HG02588 (cell line): ENCODE data around the gene ABL1.

ENCODE experiments used
- ATAC-seq: cut with Tn5 transposase; IDR thresholded peaks from one replicate; pipeline ENCODE4 v1.9.1; 2021; ENCODE audit warnings: mild to moderate bottlenecking, moderate library complexity; ENCODE audit not compliant: unreplicated experiment

Gene ABL1

DNA sequence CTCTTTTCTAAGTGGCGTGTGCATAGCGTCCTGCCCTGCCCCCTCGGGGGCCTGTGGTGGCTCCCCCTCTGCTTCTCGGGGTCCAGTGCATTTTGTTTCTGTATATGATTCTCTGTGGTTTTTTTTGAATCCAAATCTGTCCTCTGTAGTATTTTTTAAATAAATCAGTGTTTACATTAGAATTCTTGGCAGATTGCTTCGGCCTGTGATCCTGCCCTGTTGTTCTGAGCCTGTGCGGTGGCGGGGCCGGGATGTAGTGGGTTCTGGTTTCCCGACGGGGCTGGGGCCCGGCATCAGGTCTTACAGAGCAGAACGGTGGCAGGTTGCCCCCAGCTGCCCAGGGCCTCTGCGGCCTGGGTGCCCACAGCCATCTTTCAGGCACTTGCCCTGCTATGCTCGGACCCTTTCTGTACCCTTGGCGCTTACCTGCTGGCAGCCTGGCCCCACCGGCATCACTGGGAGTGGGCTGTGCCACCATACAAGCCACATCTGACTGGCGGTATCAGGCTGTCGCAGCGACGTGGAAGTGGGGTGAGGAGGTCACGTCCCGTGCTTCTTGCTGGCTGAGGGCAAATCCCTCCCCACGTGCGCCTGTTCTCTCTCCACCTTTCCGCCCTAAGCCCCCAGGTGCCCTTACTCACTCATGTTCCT lies 52.6 kb downstream of the ABL1 start:
- no peak for ATAC-seq

DNA sequence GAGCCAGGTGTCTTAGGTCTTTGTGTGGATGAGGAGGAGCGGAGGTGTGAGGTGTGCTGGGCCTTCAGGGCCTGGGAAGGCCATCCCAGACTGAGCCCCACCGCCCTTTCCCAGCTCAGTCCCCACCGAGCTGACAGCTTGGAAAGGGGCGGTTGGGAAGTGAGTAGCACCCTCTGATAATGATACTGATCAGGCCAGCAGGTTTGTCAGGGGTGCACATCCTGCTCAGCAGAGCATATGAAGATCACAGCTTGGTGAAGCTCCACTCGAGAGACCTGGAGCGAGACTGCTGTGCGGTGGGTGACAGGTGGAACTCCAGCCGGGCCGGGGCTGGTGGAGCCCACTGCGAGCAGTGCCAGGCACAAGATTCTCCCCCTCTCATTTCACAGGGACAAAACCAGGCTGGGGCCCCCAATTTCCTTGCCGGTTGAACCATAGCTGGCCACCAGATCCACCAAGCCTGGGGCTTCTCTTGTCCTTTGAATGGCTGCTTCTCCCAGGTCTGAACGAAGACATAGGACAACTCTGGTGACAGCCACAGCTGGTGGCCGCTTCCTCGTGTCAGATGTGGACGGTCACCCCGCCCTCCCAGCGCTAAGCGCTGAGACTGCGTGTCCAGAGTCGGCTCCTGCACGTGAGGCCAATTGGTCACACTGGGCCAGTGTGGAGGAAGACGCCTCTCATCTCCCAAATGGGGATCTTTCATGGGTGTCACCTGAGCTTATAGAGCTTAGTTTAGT lies 53.3 kb downstream of the ABL1 start:
- ATAC-seq, result no peak

DNA sequence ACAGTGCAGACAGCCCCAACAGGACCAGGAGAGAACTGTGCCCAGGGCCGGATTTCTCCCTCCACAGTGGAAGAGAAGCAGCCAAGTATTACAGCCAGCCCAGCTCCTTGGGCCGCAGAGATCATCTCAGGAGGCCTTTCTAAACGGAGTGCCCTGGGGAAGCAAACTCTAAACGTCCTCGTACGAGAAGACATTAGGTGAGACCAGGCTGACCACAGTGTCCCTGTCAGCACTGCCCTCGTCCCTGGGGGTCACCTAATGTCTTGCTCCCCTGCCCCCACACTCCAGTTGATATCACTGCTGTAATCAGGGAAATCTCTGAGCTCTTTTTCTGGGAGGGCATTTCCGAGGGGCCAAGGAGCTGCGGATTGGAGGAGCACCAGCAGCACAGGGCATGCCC lies 55.1 kb downstream of the ABL1 start:
- ATAC-seq, result no peak

DNA sequence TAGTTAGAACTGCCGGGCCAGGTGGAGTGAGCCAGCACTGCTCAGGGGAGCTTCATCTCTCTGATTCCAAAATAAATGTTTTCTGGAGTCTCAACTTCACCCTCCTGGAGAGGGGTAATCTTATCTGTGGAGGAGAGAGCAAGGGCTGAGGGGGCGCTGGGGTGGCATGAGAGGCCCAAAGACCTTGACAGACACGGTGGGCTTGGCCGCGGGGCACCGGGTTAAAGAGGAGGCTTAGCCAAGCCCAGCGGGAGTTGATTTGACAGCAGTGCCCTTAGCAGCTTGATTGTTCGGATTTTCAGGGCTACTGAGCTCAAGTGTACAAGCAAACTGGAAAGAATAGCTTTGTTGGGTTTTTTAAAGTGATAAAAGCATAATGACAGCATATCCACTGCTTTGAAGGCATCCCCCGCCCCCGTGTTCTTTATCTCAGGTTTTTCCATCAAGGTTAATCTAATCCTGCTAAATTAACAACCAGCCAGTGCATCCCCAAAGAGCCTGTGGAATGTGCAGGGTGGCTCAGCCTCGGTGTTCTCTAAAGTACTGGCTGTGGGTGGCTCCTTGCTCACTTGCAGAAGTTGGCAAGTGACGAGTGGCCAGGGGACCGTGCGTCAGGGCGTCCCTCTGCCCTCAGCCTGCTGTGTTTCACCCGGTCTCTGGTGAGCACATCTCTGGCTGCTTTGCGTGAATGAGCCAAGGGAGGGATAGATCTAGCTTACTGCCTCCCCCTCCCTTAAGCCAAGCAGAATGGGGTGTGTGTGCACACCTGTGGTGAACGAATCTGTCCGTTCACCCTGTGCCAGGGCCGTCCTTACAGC lies 56.0 kb downstream of the ABL1 start:
- no peak for ATAC-seq

DNA sequence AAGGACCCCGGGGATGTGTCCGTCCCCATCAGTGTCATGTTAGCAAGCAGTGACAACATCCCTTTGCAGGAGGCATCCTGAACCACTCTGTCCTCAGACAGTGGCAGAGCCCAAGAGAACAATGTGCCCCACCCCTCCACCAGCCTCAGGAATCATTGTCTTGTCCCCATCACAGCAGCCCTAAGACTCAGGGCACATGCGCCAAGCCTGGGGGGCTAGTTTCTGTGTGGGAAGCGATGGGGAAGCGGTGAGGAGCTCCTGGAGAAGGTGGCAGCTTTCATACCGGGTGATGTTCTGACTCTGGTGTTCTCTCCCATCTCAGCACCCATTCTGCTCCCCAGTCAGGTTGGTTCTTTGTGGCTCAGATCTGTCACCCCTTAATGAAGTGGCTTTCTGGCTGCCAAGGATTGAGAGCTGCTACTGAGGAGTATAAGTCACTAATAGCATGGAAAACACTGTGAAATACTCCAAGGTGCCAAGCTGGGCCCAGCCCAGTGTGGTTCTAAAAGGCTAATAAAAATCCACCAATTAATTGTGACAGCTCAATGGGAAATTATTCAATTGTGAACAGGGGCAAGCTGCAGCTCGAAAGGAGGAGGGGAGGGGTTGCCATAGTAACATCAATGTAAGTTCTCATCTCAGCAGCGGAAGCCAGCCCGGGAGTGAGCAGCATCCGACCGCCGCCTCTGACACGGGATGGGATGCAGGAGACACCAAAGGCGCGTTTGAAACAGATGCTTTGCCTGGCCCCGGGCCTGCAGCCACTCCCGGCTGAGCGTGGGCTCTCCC lies 56.8 kb downstream of the ABL1 start:
- no peak for ATAC-seq

DNA sequence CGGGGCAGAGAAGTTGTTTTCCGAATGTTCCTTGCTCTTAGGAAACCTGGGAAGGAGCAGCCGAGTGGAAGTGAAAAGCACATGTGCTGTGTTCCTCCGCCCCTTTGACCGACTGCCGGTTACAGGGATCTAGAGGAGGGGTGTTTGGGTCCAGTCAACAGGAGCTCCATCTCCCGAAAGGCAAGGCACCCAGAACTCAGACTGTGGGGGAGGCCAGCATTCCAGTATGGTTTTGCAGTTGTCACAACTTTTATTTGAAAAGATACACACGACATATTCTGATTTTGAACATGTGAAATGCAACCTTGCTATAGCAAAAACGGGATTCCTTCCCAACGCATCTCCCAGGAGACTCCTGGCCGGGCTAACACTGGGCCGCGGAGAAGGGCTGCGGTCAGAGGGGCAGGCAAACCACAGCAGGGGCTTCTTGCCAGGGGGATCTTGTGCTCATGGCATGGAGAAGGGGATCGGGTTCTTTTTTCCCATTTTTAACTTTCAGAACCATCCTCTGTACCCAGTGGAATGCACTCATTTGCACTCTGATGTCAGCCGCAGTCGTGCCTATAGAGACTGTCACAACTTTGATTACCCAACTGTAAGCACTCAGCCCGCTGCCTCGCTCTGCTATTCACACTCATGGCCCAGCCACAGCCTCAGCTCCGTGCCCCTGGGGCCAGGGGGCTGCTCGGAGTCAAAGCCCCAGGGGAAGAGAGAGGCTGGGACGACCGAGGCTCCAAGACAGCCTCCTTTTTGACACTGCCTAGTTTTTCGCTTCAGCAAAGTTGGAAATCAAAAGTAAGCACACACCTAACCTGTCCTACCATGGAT lies 57.6 kb downstream of the ABL1 start:
- ATAC-seq, result no peak

DNA sequence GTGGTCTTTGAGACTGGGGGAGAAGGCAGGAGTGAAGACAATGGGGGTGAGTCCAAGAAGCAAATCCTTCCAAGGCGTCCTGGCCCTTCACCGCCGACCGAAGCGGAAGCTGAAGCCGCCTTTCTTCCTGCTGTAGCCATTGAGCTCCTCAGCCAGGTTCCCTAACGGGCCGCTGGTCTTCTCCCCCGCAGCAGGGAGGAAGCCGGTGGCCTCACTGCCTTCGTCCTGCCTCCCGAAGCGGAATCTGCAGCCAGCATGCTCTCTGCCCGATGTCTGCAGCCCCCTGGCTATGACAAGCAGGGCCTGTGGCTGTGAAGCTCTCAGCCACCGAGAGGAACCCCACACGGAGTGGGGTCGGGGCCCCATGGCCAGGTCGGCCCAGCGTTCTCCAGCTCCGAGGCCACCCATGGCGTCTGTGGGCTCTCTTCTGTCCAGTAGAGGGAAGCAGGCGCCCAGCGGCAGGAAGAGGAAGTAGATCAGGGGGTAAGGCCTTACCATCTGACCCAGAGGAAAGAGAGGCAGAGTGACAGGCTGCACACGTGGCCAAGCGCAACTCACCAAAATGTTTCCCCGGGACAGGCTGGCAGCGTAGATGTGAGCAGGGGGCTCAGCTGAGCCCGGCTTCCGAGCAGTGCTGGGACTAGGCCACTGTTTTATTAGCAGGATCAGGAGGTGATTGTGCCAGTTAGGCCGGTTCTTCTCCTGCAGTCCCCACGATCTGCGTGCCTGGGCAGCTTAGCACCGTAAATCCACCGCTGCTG lies 58.5 kb downstream of the ABL1 start:
- no peak for ATAC-seq

DNA sequence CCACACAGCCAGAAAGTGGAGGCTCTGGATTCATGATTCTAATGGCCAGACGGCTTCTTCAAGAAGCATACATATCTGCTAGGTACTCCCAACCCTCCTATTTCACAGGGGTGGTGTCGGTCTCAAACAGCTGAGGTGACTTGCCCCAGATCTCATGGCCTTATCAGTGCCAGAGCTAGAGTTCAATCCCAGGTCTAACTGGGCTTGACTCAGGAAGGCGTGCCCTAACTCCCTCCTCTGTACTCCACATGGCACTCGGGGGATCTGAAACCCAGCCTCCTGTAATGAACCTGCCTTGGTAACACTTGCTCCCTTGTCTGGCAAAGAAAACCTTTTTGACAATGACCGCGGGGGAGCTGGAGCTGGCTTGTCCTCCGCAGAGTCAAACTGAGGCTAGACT lies 59.5 kb downstream of the ABL1 start:
- ATAC-seq, result no peak

DNA sequence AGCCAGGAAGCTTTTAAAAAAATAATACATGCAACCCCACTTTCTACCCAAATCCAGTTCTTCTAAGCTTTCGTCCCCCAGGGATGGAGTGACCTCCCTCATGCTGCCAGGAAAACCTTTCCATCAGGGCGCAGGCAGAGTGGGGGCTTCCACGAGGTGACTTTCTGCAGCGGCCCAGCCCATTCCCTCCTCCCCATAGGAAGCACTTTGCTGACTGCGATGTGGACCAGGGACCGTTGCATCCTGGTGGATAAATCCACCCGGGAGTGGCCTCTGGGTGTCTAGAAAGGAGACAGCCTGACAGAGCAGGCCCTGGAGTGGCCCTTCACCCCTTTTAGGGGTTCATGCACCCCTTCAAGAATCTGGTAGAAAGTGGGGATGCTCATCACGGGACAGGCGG lies 60.0 kb downstream of the ABL1 start:
- ATAC-seq, result no peak

DNA sequence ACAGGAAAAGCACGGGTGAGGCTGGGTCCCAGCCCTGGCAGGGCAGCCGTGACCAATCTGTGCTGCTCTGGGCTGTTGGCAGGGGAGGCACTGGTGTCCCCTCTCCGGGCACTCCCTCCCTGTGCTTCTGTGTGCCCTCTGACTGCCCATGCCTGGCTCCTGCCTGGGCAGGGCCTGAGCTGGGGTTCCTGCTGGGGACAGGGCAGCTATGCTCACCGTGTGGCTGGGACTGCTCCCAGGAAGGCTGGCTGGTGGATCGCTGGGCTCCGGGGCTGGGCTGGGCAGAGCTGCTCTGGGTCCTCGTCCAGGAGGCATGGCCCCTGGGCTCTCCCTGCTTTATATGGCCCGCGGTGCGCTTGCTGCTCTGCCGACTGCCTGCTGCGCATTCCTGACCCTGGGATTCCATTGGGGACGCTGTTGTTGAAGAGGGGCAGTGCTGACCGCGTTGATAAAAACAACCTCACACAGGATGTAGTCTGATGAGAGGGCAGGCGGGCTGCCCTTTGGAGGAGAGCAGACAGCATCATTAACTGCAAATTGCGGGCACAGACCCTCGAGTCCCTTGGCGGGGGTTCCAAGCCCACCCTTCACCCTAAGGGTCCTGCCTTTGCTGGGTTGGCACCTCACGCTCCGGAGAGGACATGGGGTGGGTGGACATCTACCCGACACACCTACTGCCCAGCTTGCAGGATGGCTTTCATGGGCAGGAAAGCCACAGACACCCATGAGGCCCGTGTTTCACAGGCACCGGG lies 60.6 kb downstream of the ABL1 start:
- no peak for ATAC-seq

DNA sequence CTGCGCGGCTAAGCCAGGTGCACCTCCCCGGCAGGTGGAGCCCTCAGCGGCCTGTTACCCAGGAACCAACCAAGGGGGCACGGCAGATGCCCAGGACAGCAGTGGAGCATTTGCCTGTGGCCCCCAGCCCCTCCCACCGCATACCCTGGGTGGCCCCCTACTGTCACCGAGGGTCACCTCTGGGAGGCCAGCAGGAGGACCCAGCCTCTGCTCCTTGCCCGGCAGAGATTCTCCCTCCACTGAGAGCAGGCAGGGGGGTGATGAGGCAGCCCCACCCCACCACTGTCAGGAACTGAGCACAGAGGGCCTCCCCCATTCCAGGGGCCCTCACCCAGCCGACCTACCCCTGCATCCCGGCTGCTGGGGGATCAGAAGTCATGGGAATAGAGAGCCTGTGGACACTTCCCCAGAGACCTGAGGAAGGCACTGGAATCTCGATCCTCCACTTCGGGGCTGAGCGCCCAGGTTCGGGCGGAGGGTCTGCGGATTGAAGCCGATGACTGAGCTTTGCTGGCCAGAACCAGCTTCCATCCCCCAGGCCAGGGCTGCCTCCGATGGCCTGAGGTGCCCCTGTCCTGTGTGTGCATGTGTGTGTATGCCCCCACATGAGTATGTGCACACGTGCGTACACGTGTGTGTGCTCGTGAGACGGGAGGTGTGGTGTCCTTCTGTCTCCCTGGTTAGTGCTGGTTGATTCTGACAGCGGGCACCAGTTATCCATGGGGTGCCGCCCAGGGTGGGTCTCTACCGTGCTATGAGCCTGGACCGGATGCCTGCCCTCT lies 61.4 kb downstream of the ABL1 start, which contains the start of gene QRFP:
Gene QRFP (minus strand): TSS at position 580 of the 782 bp plus-strand sequence. CDS start 2,974 bp downstream, outside the sequence.
- ATAC-seq, result no peak

DNA sequence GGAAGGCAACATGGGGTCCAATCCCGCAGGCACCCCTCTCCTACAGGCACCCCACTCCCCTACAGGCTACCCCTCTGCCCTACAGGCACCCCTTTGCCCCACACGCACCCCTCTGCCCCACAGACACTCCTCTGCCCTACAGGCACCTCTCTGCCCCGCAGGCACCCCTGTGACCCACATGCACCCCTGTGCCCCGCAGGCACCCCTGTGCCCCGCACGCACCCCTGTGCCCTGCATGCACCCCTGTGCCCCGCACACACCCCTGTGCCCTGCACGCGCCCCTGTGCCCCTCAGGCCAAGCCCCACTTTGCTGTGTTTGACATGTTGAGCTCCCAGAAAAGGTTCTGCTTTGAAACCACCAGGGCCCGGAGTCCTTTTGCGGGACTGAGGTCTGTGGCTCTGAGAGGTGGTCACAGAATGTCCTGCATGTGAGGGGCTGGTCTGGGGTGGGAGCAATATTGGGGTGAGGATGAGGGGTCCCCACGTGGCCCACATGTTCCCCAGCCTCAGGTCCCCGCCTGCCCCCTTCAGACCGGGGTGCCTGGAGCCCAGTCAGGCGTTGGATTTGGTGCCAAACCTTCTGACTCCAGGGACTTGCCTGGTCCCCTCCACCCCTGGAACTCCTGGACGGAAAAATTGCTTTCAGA lies 62.2 kb downstream of the ABL1 start:
- no peak for ATAC-seq

DNA sequence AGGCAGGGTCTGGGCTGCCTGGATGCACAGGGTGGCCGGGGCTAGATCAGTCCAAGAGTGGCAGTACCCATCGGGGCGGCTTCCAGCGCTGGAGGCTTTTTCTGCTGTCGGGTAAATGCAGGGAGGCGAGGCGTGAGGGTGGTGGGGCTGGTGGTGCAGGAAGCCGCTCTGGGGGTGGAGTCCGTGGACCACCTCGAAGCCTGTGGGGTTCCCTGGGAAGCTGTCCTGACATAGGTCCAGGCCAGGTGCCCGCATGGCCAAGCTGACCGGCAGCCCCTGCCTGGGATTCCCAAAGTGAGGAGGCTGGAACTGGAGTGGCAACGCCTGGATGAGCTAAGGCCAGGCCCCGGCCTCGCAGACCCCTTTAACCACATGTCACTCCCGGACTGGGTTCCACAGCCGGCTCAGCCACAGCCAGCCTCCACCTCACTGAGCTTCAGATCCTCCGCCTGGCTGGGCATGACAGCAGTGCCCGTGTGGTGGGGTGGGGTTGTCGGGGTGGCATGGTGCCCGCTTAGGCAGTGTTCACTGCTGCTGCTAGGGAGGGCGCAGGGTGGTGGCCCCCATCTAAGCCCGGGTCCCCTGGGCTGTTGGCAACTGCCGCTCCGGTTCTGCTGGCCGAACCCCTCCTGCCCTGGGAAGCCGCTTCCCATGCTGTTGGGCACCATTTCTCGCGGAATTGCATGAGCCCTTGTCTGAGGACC lies 62.9 kb downstream of the ABL1 start:
- ATAC-seq, result no peak

DNA sequence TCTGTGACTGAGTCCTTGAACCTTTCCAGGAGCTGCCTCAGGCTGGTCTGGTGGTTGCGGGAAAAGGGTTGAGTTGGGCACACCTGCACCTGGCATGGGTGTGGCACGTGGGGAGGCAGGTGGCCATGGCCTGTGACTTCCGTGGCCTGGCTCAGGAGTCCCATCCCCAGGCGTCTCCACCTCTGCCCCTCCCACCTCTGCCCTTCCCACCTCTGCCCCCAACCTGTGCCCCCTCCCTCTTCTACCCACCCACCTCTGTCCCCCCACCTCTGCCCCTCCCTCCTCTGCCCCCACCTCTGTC lies 63.4 kb downstream of the ABL1 start:
- ATAC-seq, result no peak

DNA sequence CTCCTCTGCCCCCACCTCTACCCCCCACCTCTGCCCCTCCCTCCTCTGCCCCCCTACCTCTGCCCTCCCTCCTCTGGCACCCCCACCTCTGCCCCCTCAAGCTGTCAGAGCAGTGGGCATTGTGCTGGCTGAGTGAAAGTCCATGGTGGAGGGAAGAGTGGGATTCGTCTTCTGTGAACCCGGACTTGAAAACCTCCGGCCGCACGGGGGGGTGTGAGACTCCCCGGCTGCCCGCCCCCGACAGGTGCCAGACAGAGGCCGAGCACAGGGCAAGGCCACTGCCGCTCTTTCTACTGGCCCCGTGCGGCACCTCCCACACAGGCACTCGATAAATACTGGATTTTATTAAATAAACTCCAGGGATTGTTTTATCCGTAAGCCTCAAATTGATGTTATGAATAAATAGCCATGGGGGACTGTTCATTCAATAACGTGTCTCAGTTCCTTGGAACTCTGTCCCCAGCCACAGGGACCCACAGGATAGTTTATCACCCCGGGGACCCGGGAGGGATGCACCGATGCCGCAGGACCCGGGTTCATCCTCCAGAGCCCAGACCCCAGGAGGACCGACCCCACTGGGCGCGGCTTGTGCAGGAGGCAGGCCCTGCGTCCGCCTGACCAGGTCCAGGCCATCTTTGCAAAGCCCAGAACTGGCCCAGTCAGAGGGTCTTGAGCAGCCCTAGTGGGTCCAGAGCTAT lies 64.1 kb downstream of the ABL1 start:
- no peak for ATAC-seq

DNA sequence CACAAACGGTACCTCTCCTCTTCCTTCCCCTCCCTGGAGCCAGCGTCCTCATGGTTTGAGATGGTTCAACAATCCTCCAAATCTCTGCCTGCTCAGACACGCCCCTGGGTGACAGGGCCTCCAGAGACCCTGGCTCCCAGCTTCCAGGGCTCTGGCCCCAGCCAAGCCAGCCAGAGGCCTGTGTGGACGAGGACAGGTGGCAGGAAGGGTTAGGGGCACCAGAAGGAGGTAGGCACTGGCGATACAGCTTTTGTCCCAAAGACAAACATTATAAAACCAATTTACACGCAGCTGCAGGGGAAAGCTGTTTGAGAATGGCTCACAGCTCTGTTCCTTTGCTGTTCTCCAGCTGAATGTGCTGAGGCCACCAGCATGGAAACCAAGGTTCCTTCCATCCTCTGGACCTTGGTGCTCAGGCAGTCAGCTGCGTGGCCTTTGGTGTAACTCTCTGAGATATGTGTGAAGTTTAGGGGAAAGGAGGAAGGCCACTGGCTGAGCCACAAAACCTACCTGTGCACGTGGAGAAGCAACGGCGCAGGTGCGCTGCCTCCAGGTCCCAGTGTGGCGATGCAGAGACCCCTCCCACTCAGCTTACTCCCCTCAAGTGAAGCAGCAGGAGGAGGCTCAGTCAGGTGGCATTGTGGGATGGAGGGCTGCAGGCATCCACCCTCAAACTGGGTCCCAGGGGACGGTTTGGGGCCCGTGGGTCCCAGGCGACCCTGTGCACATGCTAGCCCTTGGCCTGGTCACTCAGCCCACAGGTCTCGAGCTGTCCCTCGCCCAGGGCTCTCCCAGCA lies 65.8 kb downstream of the ABL1 start:
- ATAC-seq, result no peak
